Measurements from ENCODE around the gene SYCP2L.

Gene SYCP2L

DNA sequence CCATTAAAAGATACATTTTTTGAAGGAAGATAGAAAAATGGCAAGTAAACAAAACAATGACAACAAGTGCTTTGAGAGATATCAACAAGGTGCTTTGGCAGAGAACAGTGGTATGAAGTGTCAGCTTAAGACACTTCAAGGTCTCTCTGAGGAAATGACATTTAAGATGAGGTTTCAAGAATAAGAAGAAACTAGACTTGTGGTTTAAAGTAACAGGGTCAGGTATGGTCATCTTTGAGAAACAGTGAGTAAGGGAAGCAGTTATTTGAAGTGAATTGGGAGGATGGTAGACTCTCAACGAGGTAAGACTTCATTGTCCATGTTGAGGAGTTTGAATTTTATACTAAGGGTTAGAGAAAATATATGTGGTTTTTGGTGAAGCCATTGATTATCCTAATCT is 77.8 kb downstream of the SYCP2L start:
- TF ChIP-seq, protein P1, sequence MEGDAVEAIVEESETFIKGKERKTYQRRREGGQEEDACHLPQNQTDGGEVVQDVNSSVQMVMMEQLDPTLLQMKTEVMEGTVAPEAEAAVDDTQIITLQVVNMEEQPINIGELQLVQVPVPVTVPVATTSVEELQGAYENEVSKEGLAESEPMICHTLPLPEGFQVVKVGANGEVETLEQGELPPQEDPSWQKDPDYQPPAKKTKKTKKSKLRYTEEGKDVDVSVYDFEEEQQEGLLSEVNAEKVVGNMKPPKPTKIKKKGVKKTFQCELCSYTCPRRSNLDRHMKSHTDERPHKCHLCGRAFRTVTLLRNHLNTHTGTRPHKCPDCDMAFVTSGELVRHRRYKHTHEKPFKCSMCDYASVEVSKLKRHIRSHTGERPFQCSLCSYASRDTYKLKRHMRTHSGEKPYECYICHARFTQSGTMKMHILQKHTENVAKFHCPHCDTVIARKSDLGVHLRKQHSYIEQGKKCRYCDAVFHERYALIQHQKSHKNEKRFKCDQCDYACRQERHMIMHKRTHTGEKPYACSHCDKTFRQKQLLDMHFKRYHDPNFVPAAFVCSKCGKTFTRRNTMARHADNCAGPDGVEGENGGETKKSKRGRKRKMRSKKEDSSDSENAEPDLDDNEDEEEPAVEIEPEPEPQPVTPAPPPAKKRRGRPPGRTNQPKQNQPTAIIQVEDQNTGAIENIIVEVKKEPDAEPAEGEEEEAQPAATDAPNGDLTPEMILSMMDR (IDR thresholded peaks at IDR 0.05; ENCODE audit: low read depth, low read length) = no peak
- DNase-seq (ENCODE audit: low read depth in 2 of 2) = no peak
- H3K4me3 ChIP-seq (replicated peaks in 1 of 2; ENCODE audit: low read depth in 2 of 2, low read length in 2 of 2) = no peak overlapping the region

DNA sequence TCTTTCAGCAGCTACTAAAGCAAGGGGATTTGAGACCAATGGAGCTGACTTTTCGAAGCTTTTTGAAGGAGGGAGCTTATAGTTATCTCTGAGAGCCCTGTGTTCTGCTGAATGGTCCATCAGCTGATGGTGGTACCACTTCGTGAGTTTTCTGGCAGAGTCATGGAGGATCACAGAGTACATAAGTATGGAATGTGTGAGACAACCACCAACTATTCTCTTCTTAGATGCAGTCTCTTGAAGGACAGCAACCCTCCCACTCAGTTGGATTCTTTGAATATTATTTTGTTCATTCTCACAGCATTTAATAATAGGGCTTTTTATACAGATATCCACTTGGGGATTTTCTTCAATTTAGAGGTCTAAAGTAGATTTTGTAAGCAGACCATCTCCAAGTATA is 81.9 kb downstream of the SYCP2L start:
- peak; percentile 53 to 70 for DNase-seq (ENCODE audit: low read depth in 2 of 2)
- TF ChIP-seq, protein P1 (IDR thresholded peaks at IDR 0.05; ENCODE audit: low read depth, low read length) = no peak
- no peak overlapping the region for H3K4me3 ChIP-seq (replicated peaks in 1 of 2; ENCODE audit: low read depth in 2 of 2, low read length in 2 of 2)

DNA sequence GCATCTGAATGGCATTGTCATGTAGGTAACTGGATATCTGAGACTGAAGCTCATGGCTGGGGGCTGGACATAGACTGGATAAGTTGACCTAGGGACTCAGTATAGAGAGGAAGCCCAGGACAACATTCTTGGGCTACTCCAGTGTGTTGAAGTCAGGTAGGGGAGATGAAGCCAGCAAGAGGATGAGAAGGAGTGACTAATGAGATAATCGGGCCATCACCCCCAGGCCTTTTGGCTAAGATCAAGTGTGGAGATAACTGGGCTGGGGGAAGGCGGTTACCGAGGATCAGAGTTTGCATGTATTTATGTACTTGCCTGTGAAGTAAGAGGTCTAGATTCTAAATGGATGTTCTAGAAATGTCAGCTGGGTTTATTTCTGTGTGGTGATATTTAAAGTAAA is 83.9 kb downstream of the SYCP2L start:
- H3K4me3 ChIP-seq (replicated peaks in 1 of 2; ENCODE audit: low read depth in 2 of 2, low read length in 2 of 2) = no peak overlapping the region
- DNase-seq (ENCODE audit: low read depth in 2 of 2) = no peak
- TF ChIP-seq, protein P1 (IDR thresholded peaks at IDR 0.05; ENCODE audit: low read depth, low read length) = no peak

DNA sequence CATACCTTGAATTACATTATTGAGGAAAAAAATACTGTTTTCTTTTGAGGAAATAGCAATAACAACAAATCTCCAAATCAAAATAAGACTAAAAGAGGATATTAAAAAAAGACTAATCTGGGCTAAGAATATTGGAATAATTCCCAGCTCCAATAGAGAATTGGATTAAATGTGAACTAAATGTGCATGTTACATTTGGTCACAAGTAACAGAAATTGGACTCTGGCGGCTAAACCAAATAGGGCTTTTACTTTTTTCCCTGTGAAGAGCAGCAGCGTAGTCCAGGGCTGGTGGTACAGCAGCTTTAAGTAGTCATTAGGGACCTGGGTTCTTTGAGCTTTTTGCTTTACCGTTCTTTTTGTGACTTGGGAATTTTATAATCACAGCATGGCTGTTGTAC is 85.3 kb downstream of the SYCP2L start:
- DNase-seq (ENCODE audit: low read depth in 2 of 2) = no peak
- no peak overlapping the region for H3K4me3 ChIP-seq (replicated peaks in 1 of 2; ENCODE audit: low read depth in 2 of 2, low read length in 2 of 2)
- TF ChIP-seq, protein P1 (IDR thresholded peaks at IDR 0.05; ENCODE audit: low read depth, low read length) = no peak

DNA sequence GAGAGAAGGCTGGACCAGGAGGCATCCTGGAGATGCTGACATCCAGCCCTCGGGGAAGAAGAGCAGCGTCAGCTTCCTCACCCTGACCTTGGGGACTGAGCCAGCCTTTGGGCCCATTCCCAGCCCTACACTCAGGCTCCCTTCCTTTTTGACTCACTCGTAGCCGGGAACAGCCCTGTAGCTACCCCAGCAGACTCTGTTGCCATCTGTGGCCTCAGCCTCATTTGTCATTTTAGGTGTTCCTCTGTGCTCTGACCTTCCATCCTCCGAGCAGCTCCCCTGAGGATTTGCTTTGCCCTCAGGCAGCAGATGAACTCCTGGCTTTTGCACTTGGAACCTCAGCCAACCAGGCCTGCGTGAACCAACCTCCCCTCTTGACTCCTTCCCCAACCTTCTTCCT is 89.7 kb downstream of the SYCP2L start:
- no peak for DNase-seq (ENCODE audit: low read depth in 2 of 2)
- H3K4me3 ChIP-seq (replicated peaks in 1 of 2; ENCODE audit: low read depth in 2 of 2, low read length in 2 of 2) = no peak overlapping the region
- TF ChIP-seq, protein P1 (IDR thresholded peaks at IDR 0.05; ENCODE audit: low read depth, low read length) = no peak

DNA sequence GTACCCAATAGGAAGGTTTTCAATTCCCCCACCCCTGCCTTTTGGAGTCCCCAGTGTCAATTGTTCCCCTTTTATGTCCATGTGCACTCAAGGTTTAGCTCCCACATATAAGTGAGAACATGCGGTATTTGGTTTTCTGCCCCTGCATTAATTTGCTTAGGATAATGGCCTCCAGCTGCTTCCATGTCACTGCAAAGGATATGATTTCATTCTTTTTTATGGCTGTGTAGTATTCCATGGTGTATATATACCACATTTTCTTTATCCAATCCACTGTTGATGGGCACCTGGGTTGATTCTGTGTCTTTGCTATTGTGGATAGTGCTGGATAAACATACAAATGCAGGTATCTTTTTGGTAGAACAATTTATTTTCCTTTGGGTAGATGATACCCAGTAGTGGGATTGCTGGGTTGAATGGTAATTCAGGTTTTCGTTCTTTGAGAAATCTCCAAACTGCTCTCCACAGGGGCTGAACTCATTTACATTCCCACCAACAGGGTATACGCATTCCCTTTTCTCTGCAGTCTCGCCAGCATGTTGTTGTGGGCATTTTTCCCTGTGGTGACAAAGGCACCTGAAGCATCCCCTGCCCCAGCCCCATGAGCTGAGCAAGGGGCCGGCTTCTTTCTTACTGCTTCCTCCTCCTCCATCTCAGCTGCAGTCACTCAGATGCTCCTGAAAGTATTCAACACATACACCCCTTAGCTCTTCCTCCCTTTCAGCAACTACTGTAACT is 90.5 kb downstream of the SYCP2L start:
- no peak overlapping the region for H3K4me3 ChIP-seq (replicated peaks in 1 of 2; ENCODE audit: low read depth in 2 of 2, low read length in 2 of 2)
- TF ChIP-seq, protein P1 (IDR thresholded peaks at IDR 0.05; ENCODE audit: low read depth, low read length) = no peak
- DNase-seq (ENCODE audit: low read depth in 2 of 2) = no peak

DNA sequence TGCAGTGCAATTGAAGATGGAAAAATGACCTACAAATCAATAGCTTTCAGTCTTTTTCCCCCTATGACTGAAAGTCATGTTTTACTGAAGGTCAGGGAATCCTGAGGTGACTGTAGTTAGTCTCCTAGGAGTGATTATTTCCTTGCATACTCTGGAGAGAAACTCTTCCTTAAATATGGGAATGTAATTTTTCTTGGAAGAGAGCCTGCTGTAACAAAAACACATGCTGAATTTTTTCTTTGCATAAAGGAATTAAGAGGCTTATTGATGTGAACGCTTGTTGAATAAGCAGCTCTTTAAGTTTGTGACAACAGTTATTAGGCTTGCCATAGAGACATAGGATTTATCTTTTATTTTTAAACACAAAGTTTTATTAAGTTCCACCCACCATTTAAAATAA is 92.8 kb downstream of the SYCP2L start:
- no peak for DNase-seq (ENCODE audit: low read depth in 2 of 2)
- H3K4me3 ChIP-seq (replicated peaks in 1 of 2; ENCODE audit: low read depth in 2 of 2, low read length in 2 of 2) = no peak overlapping the region
- TF ChIP-seq, protein P1 (IDR thresholded peaks at IDR 0.05; ENCODE audit: low read depth, low read length) = no peak

Measured in cardiac fibroblast (primary cell).